ENCODE results near the gene DNAAF2.
"Not testable (repeated sequence)": the region's sequence is repeated elsewhere in the genome, so short reads cannot be mapped to it uniquely, and the experiment has no call there.

DNAAF2 gene

DNA sequence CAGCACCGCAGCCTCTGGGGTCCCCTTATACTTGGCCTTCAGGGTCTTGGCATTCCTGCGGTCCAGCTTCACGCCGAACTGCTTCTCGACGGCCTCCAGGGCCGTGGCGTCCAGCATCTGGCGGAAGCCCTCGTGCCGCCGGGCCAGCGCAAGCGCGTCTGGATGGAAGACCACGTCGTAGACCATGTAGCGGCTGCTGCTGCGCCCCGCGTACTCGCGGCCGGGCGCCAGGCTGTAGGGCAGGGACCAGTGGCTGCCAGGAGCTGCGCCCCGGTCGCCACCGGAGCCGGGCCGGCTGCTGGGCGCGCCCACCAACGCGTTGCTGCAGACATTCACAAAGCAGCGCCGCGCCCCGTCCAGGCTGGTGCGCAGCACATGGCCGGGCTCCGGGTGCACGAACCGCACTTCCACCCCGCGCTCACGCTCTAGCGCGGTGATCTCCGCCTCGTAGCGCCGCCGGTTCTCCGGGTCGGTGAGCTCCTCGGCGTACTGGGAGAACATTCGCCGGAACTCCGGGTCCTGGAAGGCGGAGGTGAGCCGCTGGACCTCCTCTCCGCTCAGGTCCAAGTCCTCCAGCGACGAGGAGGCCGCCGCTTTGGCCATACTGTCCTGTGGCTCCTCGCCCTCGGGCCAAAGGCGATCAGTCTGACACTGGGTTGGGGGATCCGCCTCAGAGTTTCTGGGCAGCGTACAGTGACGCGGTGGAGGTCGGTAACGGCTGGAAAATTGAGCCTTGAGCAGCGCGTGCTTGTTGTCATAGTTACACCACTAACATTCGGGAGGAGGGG, at the start of gene DNAAF2:
Gene DNAAF2, minus strand, starts transcription at position 698 of the 788 bp plus-strand sequence. Its CDS starts 95 bp downstream, at position 603.
- peak; percentile 67 for DNase-seq (ENCODE audit: low read depth)

- no peak for DNase-seq (ENCODE audit: low read depth)
Observed at GRCh38 chr14:49679271-49679670, 44.2 kb upstream of the DNAAF2 start.

DNA sequence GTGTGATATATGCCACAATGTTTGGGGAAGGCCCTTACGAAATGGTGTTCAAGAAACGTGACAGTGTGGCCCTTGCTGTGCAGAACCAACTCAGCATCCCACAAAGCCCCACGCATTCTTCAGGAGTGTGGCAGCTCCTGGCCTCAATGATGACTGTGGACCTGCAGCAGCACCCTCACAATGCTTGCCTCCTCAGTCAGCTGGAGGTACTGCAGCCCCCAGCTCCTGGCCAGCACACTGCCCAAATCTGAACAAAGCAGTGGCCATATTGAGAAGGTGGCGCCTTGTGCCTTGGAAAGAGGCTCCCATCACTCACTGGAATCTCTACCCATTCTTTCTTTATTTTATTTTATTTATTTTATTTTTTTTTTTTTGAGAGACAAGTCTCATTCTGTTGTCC, 42.6 kb upstream of the DNAAF2 start:
- DNase-seq (ENCODE audit: low read depth): no peak

DNA sequence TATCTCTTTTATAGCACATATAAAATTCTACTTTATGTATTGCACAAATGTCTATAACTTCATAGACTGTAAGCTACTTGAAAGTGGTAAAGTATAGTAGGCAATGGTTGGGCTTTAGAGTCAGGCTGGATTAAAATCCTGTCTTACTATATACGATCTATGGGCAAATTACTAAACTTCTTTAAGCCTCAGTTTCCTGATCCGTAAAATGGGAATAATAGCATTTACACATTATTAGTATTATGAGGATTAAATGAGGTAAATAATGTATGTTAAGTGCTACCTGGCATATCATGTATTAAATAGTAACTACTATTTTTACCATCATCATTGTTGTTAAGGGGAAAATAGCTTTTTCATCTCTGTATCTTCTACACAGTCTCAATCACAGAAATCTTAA, 38.5 kb upstream of the DNAAF2 start:
- no peak for DNase-seq (ENCODE audit: low read depth)

- no peak for DNase-seq (ENCODE audit: low read depth)
Observed at GRCh38 chr14:49670475-49670874, 35.4 kb upstream of the DNAAF2 start.

DNA sequence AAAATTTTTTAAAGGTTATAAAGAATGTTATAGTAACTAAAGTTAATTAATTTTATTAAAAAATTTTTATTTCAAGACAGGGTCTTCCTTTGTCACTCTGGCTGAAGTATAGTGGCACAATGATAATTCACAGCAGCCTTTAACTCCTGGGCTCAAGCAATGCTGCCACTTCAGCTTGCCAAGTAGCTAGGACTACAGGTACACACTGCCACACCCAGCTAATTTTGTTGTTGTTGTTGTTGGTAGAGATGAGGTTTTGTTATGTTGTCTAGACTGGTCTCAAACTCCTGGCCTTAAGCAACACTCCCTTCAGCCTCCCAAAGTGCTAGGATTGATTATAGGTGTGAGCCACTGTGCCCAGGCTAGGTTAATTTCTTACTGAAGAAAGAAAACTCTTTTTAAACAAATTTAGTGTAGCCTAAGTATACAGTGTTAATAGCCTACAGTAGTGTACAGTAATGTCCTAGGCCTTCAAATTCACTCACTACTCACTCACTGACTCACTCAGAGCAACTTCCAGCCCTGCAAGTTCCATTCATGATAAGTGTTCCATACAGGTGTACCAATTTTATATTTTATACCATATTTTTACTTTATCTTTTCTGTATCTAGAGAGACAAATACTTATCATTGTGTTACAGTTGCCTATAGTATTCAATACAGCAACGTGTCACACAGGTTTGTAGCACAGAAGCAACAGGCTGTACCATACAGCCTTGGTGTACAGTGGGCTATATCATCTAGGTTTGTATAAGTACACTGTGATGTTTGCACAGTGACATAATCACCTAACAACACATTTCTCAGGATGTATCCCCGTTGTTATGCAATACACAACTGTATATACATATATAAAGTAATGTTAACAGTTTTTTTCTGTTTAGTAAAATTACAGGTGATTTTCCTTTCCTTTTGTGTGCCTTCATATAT, 24.7 kb upstream of the DNAAF2 start:
- DNase-seq (ENCODE audit: low read depth): no peak

DNA sequence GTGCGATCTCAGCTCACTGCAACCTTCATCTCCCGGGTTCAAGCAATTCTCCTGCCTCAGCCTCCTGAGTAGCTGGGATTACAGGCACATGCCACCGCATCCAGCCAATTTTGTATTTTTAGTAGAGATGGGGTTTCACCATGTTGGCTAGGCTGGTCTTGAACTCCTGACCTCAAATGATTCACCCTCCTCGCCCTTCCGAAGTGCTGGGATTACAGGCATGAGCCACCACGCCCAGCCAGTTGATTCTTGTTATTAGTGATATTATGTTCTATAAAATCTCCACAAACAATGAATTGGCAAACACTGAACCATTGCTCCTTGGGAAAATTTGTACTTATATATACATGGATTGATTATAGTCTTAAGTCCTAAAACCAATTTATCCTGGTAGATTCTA, 22.5 kb upstream of the DNAAF2 start:
- DNase-seq (ENCODE audit: low read depth): not testable (repeated sequence)

- no peak for DNase-seq (ENCODE audit: low read depth)
Observed at GRCh38 chr14:49654511-49654910, 19.5 kb upstream of the DNAAF2 start.

GRCh38 chr14:49653508-49653907, 18.5 kb upstream of the DNAAF2 start:
- no peak for DNase-seq (ENCODE audit: low read depth)

- no peak for DNase-seq (ENCODE audit: low read depth)
Observed at GRCh38 chr14:49642163-49642562, 7.1 kb upstream of the DNAAF2 start.

- DNase-seq (ENCODE audit: low read depth): no peak
Observed at GRCh38 chr14:49641697-49642129, 6.7 kb upstream of the DNAAF2 start.

DNA sequence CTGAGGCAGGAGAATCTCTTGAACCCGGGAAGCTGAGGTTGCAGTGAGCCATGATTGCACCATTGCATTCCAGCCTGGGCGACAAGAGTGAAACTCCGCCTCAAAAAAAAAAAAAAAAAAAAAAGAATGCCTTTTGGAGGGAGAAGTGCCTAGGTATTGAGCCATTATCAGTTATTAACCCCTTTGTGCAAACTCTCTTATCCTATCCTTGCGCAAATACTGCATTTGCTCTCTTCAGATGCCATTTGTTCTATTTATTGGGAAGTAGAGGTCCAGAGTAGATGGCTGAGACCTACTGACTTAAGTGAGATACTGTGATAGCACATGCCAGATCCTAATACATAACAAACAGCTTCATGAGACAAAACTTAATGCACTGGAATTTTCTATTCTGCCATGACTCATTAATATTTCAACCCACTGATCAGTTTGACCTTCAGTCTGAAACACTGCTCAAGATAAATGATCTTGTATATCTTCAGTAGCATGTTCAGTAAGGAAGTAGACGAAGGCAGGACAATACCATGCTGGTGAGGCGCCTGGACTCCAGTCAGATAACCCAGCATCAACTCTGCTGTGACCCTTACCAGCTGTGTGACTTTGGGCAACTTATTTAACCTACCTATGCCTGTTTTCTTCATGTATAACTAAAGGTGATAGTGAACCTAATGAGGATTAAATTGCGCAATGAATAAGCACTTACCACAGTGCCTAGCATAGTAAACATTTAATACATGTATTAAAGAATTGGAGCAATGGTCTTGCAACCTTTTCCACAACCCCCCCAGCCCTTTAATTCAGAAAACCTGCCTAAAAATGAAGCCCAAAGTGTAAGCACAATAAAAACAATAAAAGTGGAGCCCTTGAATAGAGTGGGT, 5.7 kb upstream of the DNAAF2 start:
- no peak for DNase-seq (ENCODE audit: low read depth)

DNA sequence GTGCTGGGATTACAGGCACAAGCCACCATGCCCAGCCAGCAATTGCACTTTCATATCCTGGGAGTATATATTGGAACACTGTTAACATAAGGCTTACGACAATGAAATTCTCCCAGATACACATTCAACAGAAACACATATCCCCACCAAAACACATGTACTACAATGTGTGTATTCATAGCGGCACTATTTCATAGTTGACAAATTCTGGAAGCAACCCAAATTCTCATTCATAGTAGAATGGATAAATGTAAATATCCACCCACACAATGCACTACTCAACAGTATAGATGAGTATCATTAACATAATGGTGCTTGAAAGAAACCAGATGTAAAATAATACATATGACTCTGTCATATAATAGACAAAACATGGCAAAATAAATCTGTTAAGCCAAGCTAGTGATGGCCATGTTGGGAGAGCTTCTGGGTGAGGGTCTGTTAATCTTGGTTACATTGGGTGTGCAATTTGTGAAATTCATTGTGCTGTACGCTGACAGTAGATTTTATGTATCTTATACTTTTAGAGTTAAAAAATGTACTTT, 2.6 kb upstream of the DNAAF2 start:
- no peak for DNase-seq (ENCODE audit: low read depth)

- no peak for DNase-seq (ENCODE audit: low read depth)
Observed at GRCh38 chr14:49636866-49637265, 1.8 kb upstream of the DNAAF2 start.

DNA sequence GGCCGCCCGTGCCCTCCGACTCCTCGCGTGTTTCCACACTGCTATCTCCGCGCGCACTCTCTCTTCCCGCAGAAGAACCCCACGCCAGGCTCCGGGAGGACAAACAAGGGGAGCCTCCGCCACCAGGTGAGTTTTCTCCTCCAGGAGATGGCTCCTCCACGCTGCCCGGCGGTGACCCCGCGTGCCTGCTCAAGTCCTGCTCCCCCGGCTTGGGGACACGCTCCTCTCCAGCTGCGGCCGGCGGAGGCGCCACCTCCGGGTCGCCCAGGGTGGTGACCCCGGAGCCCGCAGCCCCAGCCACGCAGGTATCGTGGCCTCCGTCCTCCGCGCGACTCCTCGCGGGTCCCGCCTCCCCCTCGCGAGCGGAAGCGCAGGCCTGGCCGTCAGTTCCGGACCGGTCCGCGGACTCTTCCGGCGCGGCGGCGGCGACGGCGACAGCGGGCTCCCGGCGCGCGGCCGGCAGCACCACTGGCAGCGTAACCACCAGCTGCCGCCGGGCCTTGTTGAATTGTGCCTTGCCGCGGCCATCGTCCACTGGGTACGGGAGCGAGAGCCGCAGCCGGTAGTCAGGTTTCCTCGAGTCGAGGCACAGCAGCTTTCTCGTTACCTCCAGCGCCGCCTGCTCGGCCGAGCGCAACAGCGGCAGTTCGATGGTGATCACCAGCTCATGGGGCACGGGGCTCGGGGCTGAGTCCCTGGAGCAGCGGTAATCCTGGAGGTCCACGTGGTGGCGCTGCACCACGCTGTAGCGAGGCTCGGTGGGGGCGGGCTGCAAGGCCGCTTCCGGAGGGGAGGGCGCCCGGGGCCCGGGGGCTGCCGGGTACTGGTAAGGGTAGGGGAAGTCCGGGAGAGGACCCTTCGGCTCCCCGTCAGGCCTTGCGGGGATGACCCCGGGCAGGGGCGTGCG, 1.2 kb downstream of the DNAAF2 start:
- peak; percentile 95 for DNase-seq (ENCODE audit: low read depth)

DNA sequence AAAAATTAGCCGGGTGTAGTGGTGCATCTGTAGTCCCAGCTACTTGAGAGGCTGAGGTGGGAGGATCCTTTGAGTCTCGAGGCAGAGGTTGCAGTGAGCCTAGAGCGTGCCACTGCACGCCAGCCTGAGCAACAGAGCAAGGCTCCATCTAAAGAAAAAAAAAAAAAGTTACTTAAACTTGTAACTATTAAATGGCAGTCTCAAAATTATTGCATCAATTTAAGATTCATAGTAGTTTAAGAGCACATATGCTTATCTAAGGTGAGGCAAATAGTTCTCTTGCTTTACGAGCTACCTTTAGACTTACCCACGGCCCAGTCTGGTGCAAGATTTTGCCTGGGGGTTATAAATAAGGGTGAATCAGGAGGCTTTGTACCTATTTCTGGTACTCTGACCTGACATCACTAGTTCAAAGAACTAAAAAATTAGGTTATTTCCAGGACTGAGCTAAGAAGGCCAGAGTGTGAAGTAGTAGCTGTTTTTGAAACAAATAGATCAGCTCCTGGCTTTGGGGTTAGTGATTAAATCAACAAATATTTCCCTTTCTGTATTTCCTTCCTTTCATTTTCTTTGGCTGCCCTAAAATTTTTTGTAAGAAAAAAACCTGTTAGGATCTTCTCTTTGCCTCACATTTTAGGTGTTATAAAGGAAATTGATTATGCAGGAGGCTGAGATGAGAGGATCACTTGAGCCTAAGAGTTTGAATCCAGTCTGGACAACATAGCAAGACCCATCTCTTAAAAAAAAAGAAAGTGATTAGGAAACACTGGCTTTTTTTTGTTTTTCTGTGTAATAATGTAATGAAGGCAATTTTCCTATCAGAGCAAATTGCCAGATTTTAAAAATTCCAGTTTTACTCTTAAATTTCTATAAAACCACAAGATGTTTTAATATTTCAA, 10.9 kb downstream of the DNAAF2 start:
- DNase-seq (ENCODE audit: low read depth): no peak

- no peak for DNase-seq (ENCODE audit: low read depth)
Observed at GRCh38 chr14:49623387-49623786, 11.7 kb downstream of the DNAAF2 start.

DNA sequence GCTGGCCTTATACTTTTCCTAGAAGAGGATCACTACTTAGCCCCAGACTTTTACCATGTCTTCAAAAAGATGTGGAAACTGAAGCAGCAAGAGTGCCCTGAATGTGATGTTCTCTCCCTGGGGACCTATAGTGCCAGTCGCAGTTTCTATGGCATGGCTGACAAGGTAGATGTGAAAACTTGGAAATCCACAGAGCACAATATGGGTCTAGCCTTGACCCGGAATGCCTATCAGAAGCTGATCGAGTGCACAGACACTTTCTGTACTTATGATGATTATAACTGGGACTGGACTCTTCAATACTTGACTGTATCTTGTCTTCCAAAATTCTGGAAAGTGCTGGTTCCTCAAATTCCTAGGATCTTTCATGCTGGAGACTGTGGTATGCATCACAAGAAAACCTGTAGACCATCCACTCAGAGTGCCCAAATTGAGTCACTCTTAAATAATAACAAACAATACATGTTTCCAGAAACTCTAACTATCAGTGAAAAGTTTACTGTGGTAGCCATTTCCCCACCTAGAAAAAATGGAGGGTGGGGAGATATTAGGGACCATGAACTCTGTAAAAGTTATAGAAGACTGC, 12.9 kb downstream of the DNAAF2 start:
- no peak for DNase-seq (ENCODE audit: low read depth)
